Middle frontal gyrus (tissue), 1 donor: ENCODE measurements around the gene GNAT1.
"Not testable (repeated sequence)": the region's sequence is repeated elsewhere in the genome, so short reads cannot be mapped to it uniquely, and the experiment has no call there.

Source experiments
- DNase-seq: peaks from one replicate; pipeline ENCODE4 v3.0.0-alpha.2; 2015; ENCODE audit warnings: low spot score; ENCODE audit errors: extremely low spot score

GNAT1 gene

DNA sequence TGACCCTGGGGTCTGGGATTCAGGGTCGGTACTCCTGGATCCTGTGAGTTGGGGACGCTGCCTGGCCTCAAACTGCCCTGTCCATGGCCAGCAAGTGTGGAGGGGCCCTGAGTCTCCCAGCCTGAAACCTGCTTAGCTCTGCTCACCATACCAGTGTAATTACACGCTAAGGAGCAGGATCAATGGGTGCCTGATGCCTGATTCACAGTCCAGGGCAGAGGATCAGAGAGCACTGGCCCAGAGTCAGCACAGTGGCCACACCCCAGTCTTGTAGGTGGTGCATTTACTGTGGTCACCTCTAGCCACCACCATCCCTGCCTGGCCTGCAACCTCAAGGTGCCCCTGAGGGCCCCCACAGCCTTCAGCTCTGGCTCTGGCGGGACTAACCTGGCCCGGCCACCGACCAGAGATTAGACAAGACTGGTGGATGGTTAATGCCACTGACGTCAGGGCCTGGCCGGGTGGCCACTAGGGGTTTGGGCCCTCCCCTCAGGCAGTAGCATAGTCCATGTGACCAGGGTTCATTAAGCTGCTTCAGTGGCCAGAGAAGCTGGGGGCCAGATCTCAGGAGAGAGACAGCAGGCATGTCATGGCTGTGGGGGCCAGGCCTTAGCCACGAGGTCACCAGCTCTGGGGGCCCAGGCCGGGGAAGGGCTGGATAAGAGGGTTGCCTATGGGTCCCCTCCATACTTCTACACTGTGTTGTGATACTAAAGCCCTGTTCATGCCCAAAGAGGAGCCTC lies 10.3 kb downstream of the GNAT1 start:
- DNase-seq, result no peak

DNA sequence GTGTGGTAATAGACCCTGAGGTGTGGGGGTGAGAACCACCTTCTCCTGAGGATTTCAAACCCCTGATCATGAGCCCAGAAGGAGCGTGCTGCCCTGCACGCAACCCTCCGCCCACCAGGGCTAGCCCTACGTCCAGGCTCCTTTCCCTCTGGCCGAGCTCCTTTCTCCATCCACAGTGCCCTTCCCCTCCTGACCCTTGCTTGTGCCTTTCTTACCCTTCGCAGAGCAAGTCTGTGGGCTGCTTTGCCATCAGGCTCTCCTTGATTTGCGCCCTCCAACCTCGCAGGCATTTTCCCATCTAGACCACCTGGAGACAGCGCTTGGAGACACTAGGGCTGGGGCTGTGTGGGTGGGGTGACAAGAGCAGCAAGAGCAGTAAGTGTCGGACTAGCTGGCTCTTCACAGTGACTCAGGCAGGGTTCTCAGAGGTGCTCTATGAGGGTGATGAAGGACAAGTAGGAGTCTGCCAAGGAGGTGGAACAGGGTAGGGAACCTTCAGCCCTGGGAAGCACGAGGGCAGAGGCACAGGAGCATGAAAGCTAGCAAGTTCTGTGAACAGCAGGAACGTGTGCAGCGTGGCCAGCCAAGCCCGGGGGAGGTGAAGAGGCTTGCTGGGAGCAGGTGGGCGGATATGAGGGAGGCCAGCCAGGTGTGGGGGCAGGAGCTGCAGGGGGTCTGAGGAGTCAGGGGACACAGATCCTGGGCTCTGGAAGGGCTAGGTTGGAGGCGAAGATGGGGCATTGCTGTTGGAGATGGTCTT lies 11.1 kb downstream of the GNAT1 start:
- no peak for DNase-seq

DNA sequence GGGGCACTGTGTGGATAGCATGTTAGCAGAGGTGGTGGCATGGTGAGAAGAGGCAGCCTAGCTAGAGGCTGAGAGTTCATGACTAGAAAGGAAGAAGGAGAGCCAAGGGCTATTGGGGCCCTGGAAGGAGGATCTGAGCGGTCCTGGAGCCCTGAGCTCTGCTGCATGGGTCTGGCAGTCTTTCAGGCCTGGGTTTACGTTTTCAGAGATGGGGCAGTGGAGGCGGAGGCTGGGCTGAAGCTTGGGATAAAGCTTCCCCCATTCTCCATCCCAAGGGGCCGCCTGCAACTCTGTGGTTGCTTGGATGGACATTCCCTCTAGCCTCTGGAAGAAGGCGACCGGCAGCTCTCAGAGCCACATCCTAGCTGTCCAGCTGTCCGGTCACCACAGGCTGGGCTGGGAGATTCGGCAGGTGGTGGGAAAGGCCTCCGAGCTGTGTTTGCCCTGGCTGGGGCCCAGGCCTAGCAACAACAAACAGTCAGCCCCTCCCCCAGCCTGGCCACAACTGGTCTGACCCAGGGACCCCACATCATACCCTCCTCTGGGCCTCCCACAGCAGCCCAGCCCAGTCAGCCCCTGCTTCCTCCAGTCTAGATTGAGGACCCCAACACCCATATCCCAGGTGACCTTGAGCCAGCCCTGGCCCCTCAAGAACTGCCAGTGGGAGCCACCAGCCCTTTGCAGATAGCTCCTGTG lies 11.9 kb downstream of the GNAT1 start:
- no peak for DNase-seq

DNA sequence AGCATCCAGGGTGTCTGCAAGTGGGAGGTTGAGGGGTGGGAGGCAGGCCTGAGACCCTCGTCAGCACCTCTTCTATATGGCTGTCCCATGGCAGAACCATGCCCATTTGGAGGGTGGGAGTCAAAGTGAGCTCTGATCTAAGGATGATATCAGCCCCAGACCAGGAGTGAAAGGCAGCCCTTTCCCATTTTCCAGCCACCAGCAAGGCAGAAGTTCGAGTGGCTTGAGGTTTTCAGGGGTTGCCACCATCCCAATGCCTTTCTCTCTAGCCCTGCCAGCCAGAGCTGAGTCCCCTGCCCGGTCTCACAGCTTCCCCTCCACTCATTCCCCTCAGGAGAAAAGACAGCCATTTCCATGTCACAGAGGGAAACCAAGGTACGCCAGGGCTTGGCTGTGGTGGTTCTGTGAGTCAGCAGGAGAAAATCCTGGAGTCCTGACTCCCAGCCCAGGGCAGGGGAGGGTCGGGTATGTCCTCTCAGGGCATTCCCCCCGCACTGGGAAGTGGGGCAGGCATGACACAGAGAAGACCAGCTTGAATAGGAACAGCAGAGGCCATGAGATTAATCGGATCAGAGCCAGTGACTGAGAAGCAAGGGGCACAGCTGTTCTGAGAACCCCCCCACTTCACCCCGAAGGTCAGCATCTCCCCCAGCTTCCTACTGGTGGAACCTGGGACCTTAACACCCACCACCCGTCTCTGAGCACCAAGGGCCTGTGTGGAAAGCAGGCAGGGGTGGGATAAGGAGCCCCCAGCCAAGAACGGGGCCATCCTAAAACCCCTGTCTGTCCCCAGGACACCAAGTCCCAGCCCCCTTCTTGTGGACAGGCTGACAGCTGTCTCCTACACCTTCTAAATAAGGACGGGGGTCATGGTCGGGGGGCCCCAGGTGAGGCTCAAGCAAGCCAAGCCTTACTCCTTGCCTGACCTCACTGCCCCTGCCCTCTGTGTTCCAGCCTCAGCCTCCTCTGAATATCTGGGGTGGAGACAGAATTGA lies 12.7 kb downstream of the GNAT1 start:
- DNase-seq, result no peak

DNA sequence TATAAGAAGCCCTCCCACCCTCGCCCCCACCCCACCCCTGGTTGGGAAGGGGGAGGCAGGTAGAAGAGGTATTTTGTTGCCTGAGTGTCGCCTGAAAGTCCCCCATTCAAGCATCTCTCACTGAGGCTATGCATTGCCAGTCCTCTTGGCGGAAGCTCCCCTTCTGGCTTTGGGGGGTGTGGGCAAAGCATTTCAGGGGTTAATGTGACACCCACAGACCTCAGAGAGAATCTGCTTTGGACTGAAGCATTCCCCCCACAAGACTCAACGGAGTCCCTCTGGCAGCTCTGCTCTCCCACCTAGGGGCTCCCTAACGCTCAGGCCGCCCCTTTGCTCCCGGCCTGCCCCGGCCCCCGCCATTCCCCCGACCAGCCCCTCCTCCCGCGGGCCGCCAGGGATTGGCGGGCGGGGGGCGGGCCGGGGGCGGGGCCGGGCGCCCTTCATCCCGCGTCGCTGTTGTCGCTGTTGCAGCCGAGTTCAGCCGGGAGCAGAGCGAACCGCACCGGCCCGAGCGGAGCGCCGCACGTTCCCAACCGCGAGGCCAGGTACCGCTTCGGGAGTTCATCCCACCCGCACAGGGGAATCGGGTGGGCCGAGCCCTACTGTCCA lies 13.5 kb downstream of the GNAT1 start, which contains the start of gene SLC38A3:
SLC38A3 (plus strand) TSS at position 468 of the 609 bp plus-strand sequence. CDS start 8,929 bp downstream, outside the sequence.
- no peak for DNase-seq

DNA sequence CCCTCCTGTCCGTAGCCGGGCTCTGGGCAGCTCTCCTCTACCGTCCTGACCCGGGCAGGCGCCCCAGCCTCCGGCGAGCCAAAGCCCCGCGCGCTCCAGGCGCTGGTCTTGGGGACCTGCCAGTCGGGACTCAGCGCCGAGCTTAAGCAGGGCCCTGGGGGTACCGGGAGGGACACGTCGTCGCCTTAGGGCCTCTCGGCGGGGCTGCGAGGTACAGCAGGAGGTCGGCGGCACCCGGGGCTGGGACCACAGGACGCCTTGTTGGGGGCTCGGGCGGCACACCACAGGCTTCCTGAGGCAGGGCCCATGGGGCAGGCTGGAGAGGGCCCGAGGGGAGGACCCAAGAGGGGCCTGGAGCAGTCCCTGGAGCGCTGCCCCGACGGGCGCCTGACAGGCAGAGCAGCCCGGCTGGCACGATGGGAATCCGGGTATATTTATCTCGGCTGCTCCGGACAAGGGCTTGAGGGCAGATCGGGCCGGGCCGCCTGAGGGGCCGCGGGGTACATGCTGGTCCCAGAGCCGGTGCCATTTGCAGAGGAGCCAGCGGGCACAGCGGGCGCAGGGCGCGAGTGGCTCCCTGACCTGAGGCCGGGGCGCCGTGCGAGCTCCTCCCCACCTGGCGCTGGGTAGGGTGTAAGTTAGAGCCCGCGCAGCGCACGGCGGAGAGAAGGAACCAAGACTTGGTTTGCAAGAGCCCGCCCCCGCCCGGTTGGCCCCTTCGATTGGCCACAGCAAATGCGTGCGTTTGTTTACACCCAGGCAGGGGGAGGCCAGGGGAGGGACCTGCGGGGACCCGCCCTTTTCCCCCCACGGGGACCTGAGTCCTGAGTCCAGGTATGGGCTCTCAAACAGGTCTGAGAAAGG lies 14.2 kb downstream of the GNAT1 start:
- DNase-seq, result no peak

DNA sequence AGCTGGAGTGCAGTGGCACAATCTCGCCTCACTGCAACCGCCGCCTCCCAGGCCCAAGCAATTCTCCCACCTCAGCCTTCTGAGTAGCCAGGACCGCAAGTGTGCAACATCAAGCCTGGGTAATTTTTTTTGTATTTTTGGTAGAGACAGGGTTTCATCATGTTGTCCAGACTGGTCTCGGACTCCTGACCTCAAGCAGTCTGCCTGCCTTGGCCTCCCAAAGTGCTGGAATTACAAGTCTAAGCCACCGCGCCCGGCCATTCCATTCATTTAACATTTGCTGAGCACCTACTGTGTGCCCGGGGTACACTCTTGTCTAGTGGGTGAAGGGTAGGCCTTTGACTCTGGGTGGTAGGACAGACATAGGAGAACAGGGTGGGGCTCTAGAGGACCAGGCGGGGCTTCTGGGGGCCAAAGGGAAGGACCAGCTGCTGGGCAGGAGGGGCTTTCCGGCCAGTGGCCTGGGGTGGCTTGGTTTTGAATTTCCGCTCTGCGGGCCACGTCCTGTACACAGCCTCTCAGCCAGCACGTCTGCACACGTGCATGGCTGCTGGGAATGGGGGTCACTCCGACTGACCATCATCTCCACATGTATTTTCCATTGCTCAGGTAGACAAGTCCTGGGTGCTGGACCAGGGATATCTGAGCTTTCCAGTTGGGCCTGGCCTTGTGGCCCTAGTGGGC lies 16.1 kb downstream of the GNAT1 start:
- DNase-seq, result no peak

DNA sequence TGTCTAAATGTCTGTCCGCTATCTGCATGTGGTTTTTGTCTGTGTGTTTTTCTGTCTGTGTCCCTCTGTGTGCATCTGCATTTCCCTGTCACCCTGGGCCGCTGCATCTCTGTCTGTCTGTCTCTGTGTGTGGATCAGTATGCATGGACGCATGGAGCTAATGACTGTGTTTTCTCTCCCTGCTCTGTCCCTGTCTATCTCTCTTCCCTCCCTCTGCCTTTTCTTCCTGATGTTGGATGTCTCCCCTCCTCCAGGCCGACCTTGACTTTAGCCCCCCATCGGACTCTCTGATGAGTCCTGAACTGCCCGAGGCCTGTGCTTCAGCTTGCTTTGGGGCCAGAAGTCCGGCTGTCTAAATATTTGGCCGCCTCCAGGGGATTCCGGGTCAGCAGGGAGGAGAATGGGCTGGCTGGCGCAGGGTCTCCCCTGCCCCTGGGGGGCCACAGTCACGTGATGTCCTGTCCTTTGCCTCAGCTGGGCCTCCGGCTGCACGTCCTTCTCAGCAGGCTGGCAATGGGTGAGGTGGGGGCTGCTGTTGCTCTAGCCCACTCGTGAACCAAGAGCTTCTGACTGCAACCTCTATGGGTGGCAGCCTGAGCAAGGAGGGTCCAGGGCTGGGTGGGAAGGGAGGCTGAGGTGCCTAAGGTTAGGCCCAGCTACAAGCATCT lies 17.4 kb downstream of the GNAT1 start:
- no peak for DNase-seq

DNA sequence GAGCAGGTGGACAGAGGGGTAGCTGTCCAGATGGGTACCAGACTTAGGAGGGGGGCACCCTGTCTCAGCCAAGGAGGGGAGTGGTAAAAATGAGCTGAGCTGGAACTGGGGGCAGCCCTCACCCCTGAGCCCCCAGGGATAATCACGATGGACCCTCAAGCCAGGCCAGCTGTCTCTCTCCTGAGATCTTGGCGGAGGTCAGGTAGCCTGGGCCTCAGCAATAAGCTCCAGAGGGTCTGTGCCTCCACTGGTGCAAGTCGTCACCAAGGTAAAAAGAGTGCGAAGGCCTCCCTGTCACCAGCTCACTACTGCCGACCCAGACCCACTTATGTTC lies 18.7 kb downstream of the GNAT1 start:
- DNase-seq, result no peak

DNA sequence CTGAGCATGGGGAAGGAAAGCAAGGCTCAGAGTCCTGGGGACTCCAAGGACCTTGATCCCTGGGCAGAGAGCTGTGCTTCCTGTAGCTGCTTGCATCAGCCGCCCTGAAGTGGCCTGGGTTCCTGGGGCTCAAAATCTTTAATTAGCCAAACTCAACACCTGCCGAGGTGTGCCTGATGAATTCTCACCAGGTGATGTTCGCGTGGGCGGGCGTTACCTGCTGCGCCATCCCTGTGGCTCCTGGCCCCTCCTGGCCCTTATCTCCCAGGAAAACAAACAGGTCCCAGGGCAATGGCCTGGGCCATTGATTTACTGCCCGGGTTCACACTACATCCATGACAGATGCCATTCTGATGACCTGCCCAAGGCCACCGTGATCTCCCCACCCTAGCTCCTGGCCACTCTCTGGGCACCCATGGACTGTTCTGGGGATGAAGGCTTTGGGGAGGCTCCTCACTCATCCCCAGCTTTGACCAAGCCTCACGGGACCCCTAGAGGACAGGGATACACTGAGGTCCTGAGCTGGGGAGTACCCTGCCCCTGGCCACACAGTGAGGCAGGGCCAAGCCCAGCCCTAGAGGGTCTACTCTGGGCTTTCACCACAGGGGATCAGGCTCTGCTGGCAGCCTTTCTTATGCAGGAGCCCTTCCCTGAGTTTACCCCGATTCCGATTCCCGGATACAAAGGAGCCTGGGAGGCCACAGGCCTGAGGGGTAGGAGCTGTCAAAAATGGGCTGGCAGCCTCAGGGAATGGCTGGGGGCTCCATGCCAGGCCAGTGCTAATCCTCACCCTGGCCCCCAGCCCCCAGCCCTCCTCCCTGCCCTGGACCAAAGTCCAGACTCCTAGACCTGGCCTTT lies 19.3 kb downstream of the GNAT1 start:
- no peak for DNase-seq

DNA sequence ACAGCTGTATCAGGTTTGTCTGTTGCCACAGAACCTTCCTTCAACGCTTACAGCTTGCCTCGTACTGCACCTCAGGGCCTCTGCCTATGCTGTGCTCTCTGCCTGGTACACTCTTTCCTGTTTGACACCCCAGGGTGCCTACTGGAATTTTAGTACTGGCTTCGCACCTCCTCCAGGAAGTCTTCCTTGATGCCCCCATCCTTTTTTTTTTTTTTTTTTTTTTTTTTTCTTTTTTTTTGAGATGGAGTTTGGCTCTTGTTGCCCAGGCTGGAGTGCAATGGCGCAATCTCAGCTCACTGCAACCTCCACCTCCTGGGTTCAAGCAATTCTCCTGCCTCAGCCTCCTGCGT lies 19.9 kb downstream of the GNAT1 start:
- DNase-seq, result not testable (repeated sequence)

DNA sequence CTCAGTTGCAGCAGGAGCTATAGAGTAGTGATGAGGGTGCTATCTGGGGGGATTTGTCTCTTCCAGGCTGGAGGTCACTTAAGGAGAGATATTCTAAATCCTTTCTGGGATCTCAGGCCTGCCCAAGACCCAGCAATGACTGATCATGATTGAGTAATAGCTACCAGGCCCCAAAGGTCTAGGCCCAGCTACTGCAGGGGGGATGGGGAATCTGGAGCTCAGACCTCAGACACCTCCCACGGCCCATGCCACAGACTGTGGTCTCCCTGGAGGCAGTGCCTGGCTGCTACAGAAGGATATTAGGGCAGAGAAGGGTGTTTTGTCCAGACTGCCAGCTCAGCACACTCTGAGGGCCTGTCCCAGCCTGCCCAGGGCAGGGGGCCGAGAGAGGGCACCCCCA lies 20.5 kb downstream of the GNAT1 start:
- no peak for DNase-seq

DNA sequence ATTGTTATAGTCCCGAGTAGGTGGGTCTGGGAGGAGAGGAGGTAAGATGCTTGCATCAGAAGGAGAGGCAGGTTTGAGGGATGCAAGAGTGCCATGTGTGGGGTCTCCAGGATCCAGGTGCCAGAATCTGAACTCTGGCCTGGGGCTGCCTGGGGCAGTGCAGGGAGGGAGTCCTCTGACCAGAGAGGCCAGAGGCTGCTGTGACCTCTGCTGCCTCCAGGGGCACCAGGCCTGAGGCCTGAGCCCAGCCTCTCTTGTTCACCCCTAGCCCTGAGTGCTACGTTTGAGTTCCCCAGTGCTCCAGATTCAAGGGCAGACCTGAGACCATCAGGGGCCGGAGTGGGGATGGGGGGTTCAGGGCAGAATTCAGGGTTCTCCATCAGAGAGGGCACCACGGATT lies 21.1 kb downstream of the GNAT1 start:
- DNase-seq, result no peak

DNA sequence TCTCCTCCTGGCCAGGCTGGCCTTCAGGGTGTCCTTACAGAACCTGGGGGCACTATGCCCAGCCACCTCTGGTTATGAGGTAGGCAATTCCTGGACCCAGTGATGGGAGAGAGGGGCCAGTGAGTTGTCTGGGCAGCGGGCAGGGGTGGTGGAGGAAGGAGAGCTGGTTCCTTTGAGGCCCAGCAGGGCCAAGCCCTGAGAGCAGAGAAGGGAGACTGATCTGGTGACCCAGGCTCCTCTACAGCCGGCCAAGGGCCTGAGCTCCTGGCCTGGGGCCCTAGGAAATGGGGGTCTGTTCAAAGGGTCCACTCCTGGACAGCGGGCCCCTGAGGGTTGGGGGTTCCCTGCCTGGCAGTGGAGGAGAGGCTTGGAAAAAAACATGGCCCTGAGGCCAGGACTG lies 21.6 kb downstream of the GNAT1 start:
- no peak for DNase-seq

DNA sequence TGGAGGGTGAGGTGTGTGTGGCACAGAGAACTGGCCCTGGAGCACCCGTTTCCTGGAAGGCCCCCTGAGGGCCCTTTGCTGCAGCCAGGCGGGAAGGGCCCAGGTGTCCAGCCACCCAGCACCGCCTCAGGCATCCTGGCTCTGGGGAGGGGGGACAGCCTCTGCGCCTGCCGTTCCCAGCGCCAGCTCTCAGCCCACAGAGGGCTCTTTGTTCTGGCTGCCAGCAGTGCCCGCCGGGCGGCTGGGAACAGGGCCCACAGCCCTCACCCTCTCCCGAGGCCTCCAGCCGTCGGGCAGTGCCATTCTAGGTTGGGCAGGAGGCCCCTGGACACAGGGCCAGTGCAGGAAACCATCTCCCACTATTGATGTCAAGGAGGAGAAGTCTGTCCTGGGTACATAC lies 22.0 kb downstream of the GNAT1 start:
- DNase-seq, result peak; percentile 63

DNA sequence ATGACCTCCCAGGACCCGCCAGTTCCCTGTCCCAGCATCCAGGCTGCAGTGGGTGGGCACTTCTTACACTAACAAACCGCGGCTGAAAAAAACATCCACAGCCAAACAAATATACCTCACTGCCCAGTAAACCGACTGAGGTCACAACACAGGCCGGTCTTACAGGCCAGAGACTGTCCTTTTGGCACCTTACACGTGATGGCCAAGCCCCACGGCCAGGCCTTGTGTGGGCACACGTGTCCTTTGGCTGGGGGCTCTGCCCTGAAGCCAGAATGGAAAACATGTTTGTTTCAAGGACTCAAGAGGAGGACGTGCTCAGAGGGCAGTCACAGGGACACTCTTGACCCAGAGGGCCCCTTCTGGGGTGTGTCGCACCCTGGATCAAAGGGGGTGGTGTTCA lies 23.4 kb downstream of the GNAT1 start:
- DNase-seq, result no peak

DNA sequence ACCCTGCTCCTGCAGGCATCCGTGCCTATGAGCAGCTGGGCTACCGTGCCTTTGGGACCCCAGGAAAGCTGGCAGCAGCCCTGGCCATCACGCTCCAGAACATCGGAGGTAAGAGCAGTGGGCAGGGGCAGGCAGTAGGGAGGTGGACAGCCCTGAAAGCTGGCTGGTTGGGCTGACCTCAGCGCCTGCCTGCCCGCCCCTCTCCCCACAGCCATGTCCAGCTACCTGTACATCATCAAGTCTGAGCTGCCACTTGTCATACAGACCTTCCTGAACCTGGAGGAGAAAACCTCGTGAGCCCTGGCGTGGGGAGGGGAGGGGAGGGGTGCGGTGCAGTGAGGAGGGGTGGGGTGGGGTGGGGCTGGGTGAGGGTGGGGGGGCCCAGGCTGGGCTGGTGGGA lies 24.1 kb downstream of the GNAT1 start:
- DNase-seq, result no peak

DNA sequence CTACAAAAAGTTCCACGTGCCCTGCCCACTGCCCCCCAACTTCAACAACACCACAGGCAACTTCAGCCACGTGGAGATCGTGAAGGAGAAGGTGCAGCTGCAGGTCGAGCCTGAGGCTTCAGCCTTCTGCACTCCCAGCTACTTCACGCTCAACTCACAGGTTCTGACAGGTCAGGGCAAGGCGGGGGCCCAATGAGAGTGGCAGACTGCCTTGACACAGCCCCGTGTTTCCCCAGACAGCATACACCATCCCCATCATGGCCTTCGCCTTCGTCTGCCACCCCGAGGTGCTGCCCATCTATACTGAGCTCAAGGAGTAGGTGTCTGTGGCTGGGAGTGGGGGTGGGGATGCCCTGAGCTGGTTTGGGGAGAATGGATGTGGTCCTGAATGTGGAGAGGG lies 26.3 kb downstream of the GNAT1 start:
- DNase-seq, result no peak
